Dendritic cell treated with granulocyte-macrophage colony-stimulating factor and Interleukin-4, amounts not matched to agents 40 ng/mL and 50 ng/mL, for 4 days (primary cell): ENCODE results near the gene PEX26.
"Not testable (repeated sequence)": the region's sequence is repeated elsewhere in the genome, so short reads cannot be mapped to it uniquely, and the experiment has no call there.

Source experiments
- H3K27ac Mint-ChIP-seq: one replicate; pipeline ENCODE4 v1.8.0; 2022; ENCODE audit warnings: mild to moderate bottlenecking, mixed read lengths
- H3K27me3 Mint-ChIP-seq: one replicate; pipeline ENCODE4 v1.8.0; 2022; ENCODE audit warnings: mild to moderate bottlenecking, mixed read lengths
- H3K36me3 Mint-ChIP-seq: one replicate; pipeline ENCODE4 v1.8.0; 2022; ENCODE audit warnings: low read depth, mixed read lengths
- H3K4me1 Mint-ChIP-seq: one replicate; pipeline ENCODE4 v1.8.0; 2022; ENCODE audit warnings: low read depth, mixed read lengths
- H3K4me3 Mint-ChIP-seq: one replicate; pipeline ENCODE4 v1.8.0; 2022; ENCODE audit warnings: mild to moderate bottlenecking, moderate library complexity, mixed read lengths
- H3K9me3 Mint-ChIP-seq: one replicate; pipeline ENCODE4 v1.8.0; 2022; ENCODE audit warnings: mixed read lengths
- intact Hi-C: fragments of 100-400 bp; cut with micrococcal nuclease; formaldehyde crosslinking; loops from one replicate; pipeline ENCODE4 v1.15.0; 2022

The PEX26 gene

DNA sequence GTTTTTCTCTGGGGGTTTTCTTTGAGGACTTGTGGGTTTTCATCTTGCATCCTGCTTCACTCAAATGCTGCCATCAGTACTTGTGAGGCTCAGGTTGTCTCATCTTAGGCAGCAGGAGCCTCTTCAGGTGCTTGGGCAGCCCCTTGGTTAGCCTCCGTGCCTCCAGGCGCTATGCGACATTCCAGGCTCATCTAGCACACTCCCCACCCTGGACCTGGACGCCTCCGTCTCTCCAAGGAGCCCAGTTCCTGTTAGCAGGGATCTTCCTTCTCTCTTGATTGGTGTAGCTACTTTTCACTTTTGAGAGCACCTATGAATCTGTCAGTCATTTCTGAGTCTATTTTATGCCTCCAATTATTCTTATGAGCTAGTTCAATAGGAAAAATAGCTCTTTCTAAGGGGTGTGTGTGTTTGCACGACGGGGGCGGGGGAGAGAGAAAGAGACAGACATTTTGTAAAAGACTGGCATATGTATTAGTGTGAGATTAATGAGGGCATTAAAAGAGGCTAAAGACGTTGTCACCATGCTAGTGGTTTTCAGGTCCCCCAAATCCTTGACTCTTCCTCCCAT, 40.6 kb downstream of the PEX26 start:
- Mint-ChIP-seq H3K4me3 (no peak overlapping the region), H3K4me1 (peaks cover 35% of the 10 kb centered on the region), H3K9me3 (no peaks in the 10 kb centered on the region), H3K27ac (no peak overlapping the region), H3K27me3 (peaks cover 50% of the 10 kb centered on the region), H3K36me3 (no peaks in the 10 kb centered on the region)
- intact Hi-C loops: no loop called here

DNA sequence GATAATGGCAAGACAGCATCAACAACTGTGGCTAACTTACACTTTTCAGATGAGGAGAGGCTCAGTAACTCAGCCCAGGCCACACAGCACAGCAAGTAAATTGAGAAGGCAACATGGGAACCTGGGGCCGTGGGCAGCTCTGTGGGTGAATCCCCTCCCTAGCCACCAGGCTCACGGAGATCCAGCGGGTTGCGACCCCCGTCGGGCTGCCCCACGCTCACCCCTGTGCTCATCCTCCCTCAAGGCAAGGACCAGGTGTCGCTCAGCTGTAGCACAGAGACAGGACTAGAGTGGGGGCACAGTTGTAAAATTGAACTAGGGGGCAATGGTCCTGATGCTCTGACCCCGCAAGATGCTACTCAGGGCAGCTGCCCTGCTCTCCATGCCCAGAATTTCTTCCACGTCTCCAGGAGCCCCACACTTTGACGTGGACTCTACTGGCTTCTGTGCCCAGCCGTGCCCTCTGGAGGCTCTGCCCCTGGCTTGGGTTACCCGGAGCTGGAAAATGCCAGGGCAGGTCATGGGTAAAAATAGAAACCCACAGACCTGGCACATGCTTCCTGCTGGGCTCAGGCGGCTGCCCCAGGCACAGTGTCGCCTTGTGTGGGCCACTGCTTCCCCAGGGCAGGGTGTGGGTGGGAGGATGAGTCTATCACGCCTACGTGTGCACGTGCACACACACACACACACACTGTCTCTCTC, 41.8 kb downstream of the PEX26 start:
- Mint-ChIP-seq H3K4me1 (peaks cover 24% of the 10 kb centered on the region), H3K27ac (no peak overlapping the region), H3K4me3 (no peak overlapping the region)

DNA sequence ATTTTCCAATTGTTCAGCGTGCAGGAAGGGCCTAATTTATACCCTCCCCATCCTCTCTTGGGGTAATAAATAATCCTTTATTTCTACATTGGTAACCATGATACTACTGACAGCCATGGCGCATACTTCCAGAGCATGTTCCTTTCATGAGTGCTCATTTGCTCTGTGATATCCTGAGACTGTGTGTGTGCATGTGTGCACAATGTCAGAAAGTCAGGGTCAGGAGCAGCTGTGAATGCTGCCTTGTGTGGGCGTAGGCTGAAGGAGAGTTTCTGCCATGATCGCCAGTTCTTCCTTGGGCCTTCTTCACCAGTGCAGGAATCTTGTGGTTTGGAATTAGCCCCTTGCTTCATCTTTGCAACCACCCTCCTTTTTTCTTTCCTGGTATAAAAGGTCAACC, 43.1 kb downstream of the PEX26 start:
- Mint-ChIP-seq H3K4me3 (no peak overlapping the region), H3K9me3 (no peaks in the 10 kb centered on the region), H3K36me3 (no peaks in the 10 kb centered on the region), H3K4me1 (peaks cover 20% of the 10 kb centered on the region), H3K27me3 (peaks cover 27% of the 10 kb centered on the region), H3K27ac (no peak overlapping the region)
- intact Hi-C loops: no loop called here

More for the DNA sequence above, 41.8 kb downstream of the PEX26 start:
- intact Hi-C loops: no loop called here
- H3K9me3 Mint-ChIP-seq: no peaks in the 10 kb centered on the region
- peaks cover 38% of the 10 kb centered on the region for H3K27me3 Mint-ChIP-seq
- no peaks in the 10 kb centered on the region for H3K36me3 Mint-ChIP-seq

DNA sequence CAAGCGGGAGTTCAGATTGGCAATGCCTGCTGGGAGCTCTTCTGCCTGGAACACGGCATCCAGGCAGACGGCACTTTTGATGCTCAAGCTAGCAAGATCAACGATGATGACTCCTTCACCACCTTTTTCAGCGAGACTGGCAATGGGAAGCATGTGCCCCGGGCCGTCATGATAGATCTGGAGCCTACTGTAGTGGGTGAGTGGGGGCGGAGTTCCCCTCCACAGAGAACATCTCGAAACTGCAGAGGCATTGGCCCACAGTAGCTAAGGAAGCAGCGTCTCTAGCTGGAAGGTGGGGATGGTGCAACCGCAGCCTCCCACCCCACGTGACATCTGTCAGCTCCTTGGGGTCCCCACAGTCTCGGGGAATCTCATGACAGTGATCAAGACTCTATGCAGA, 43.7 kb downstream of the PEX26 start:
- no peaks in the 10 kb centered on the region for H3K9me3 Mint-ChIP-seq
- intact Hi-C loops: no loop called here
- H3K4me3 Mint-ChIP-seq: no peak overlapping the region
- H3K27me3 Mint-ChIP-seq: peaks cover 21% of the 10 kb centered on the region
- peaks cover 2% of the 10 kb centered on the region for H3K36me3 Mint-ChIP-seq
- H3K4me1 Mint-ChIP-seq: peaks cover 14% of the 10 kb centered on the region
- H3K27ac Mint-ChIP-seq: no peak overlapping the region

DNA sequence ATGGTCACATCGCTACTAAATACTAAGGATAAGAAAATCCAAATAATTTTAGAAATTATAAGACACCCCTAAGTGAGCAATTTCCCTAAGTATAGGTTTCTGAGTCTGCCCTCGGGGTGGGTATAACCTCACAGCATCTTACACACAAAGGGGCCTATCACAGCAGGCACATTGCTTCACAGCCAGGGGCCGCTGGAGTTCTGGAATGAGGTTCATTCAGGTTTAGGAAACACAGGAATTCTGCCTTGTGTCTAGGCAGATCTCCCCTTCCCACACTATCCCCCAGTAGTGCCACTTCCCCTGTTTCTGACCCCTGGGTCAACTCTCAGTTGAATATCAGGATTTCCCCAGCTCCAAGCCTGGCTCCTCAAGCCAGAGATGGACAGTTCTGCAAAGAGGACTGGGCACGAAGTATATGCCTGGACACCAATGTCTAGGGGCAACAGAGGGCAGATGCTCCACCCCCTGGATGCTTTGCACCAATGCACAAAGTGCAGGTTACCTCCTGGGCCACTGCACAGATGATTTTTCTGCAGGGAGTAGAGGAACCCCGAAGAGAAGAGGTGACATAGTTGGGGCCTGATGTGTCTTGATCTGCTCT, 44.3 kb downstream of the PEX26 start:
- H3K4me3 Mint-ChIP-seq: no peak overlapping the region
- no peaks in the 10 kb centered on the region for H3K9me3 Mint-ChIP-seq
- intact Hi-C loops: no loop called here
- no peak overlapping the region for H3K27ac Mint-ChIP-seq
- H3K27me3 Mint-ChIP-seq: peaks cover 19% of the 10 kb centered on the region
- H3K36me3 Mint-ChIP-seq: peaks cover 7% of the 10 kb centered on the region
- H3K4me1 Mint-ChIP-seq: peaks cover 14% of the 10 kb centered on the region

DNA sequence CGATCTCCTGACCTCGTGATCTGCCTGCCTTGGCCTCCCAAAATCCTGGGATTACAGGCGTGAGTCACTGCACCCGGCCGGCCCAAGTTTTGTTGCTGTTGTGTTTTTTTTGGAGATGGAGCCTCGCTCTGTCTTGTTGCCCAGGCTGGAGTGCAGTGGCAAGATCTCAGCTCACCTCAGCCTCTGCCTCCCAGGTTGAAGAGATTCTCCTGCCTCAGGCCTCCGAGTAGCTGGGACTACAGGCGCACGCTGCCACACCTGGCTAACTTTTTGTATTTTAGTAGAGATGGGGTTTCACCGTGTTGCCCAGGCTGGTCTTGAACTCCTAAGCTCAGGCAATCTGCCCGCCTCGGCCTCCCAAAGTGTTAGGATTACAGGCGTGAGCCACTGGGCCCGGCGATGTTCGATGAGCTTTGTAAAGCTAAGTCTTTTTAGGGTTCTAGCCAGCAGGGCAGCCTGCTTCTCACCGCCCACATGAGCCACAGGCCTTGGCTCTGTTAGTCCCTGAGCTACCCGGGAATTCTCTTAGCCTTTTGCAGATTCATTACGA, 45.8 kb downstream of the PEX26 start:
- H3K36me3 Mint-ChIP-seq, H3K9me3 Mint-ChIP-seq, H3K4me3 Mint-ChIP-seq, intact Hi-C loops, H3K27ac Mint-ChIP-seq: not testable (repeated sequence)
- H3K4me1 Mint-ChIP-seq: peaks cover 14% of the 10 kb centered on the region
- H3K27me3 Mint-ChIP-seq: peaks cover 12% of the 10 kb centered on the region

DNA sequence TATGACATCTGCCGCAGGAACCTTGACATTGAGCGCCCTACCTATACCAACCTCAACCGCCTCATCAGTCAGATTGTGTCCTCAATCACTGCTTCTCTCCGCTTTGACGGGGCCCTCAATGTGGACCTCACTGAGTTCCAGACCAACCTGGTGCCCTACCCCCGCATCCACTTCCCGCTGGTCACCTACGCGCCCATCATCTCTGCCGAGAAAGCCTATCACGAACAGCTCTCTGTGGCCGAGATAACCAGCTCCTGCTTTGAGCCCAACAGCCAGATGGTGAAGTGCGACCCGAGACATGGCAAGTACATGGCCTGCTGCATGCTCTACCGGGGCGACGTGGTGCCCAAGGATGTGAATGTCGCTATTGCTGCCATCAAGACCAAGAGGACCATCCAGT, 48.8 kb downstream of the PEX26 start:
- H3K27me3 Mint-ChIP-seq: no peaks in the 10 kb centered on the region
- peaks cover 8% of the 10 kb centered on the region for H3K36me3 Mint-ChIP-seq
- no peak overlapping the region for H3K4me3 Mint-ChIP-seq
- H3K27ac Mint-ChIP-seq: no peak overlapping the region
- peaks cover 11% of the 10 kb centered on the region for H3K4me1 Mint-ChIP-seq
- intact Hi-C loops: no loop called here
- H3K9me3 Mint-ChIP-seq: no peaks in the 10 kb centered on the region

DNA sequence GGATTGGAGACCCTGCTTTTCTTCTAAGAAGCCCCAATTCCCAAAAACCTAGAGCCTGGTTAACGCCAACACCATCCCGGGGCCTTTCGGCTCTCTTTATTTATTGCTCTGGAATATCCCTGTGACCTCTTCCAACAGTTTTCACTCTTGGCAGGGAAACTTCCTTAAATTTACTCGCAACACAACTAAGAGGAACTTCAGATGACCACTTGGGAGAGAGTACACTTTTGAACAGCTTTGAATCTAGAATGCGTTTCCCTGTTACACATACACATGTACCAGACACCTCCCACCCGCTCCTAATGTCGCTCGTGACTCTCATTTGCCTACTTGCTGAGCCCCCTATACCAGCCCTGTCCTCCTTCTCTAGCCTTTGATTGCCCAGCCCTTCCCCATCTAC, 52.2 kb downstream of the PEX26 start:
- Mint-ChIP-seq H3K27ac (peak overlapping the region; percentile 5), H3K4me3 (no peak overlapping the region)
- intact Hi-C loops: no loop called here

DNA sequence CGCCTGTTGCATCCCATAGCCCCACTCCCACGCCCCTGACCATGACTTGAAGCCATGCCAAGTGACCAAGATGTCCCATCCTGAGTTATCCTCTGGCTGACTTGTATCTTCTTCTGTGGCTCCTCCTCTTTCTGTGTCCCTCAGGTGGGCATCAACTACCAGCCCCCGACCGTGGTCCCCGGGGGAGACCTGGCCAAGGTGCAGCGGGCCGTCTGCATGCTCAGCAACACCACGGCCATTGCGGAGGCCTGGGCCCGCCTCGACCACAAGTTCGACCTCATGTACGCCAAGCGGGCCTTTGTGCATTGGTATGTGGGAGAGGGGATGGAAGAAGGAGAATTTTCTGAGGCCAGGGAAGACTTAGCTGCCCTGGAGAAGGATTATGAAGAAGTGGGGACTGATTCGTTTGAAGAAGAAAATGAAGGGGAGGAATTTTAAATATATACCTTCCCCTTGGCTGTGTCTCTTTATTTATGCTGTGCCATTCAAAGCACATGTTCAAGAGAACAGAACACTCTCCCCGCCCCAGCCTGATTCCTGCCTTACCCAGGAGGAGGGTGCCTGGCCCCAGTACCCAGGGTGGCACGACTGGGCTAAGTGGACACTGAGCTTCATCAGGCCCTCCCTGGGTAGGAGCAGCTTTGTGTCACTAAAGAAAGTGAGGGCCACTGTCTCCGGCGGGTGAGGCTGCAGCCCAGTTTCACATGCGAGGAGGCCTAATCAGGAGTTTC, 53.1 kb downstream of the PEX26 start:
- Mint-ChIP-seq H3K4me3 (no peak overlapping the region), H3K4me1 (peaks cover 11% of the 10 kb centered on the region), H3K27ac (peak overlapping the region; percentile 5), H3K9me3 (no peaks in the 10 kb centered on the region), H3K27me3 (no peaks in the 10 kb centered on the region), H3K36me3 (peaks cover 8% of the 10 kb centered on the region)
- intact Hi-C loops: no loop called here

More for the DNA sequence above, 52.2 kb downstream of the PEX26 start:
- peaks cover 11% of the 10 kb centered on the region for H3K4me1 Mint-ChIP-seq
- no peaks in the 10 kb centered on the region for H3K27me3 Mint-ChIP-seq
- H3K9me3 Mint-ChIP-seq: no peaks in the 10 kb centered on the region
- H3K36me3 Mint-ChIP-seq: peaks cover 8% of the 10 kb centered on the region

DNA sequence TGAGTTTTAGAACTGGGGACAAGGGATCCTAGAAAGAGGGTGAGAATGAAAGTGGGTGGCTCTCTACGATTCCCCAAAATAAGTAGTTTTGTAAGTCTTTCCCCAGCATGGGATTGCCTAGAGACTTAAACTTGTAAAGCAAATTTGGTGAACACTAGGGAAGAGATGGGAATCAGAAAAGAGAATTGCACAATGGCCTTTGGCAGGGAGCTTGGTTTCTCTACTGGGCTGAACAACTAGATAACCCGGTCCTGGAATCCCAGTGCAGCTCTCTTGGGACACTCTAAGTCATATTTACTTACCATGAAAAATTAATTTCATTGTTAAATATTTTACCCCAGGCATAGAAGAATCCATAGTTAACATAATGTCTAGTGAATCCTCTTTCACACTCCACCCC, 55.7 kb downstream of the PEX26 start:
- Mint-ChIP-seq H3K36me3 (no peaks in the 10 kb centered on the region), H3K4me3 (no peak overlapping the region), H3K4me1 (peaks cover 11% of the 10 kb centered on the region), H3K9me3 (no peaks in the 10 kb centered on the region), H3K27ac (no peak overlapping the region), H3K27me3 (no peaks in the 10 kb centered on the region)
- intact Hi-C loops: no loop called here

DNA sequence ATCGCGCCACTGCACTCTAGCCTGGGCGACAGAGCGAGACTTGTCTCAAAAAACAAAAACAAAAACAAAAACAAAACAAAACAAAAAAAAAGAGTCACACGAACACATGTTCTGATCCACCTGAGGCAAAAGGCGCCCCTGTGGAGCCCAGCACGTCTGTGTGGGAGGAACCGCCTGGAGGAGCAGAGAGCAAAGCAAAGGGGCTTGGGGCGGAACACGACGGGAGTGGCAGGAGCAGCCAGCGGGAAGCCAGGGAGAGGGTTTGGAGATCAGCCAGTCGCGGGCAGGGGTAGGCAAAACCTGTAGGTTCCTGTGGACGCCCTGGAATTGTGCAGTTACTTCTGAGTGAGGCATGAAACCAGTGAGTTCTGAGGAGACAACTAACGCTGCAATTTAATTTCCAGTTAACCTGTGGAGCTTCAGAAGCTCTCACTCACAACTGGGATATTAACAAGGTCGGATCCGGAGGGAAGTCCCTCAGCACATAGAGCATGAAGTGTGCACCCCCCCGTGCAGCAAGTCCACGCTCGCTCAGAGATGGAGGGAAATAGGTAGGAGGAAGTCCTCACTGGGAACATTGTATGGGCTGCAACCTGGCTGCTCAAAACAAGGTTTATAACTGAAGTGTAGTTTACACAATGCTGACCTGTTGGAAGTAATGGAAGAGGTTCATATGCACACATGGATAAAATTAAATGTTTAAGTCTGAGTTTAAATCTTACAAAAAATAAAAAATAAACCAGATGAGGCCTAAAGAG, 59.0 kb downstream of the PEX26 start:
- Mint-ChIP-seq H3K9me3 (peaks cover 8% of the 10 kb centered on the region), H3K4me3 (no peak overlapping the region), H3K27me3 (peaks cover 2% of the 10 kb centered on the region), H3K27ac (no peak overlapping the region), H3K36me3 (no peaks in the 10 kb centered on the region), H3K4me1 (no peaks in the 10 kb centered on the region)
- intact Hi-C loops: no loop called here

DNA sequence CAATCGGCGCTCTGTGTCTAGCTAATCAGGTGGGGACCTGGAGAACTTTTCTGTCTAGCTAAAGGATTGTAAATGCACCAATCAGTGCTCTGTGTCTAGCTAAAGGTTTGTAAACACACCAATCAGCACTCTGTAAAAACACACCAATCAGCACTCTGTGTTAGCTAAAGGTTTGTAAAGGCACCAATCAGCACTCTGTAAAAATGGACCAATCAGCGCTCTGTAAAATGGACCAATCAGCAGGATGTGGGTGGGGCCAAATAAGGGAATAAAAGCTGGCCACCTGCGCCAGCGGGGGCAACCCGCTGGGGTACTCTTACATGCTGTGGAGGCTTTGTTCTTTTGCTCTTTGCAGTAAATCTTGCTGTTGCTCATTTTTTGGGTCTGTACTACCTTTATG, 63.2 kb downstream of the PEX26 start:
- H3K27me3 Mint-ChIP-seq, H3K4me3 Mint-ChIP-seq, H3K4me1 Mint-ChIP-seq, H3K9me3 Mint-ChIP-seq, H3K36me3 Mint-ChIP-seq, intact Hi-C loops, H3K27ac Mint-ChIP-seq: not testable (repeated sequence)

DNA sequence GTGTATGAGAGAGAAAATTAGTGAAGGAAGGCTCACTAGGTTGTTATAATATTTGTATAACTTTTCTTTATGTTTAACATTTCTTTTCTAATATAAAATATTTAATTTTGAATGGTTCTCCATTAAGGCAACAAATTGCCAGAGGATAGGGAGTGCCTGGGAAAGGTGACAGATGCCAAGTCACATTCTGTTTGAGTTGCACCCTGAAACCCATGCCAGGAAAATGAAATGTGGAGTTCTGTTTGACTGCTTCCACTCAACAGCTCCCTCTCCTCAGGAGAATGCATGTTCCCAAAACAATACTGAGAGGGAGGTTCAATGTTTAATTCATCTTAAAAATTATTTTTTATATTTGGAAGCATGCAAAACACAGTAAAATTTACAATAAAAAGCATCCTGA, 66.3 kb downstream of the PEX26 start:
- H3K27me3 Mint-ChIP-seq: peaks cover 3% of the 10 kb centered on the region
- H3K36me3 Mint-ChIP-seq: no peaks in the 10 kb centered on the region
- peaks cover 19% of the 10 kb centered on the region for H3K4me1 Mint-ChIP-seq
- intact Hi-C loops: no loop called here
- H3K4me3 Mint-ChIP-seq: no peak overlapping the region
- peaks cover 8% of the 10 kb centered on the region for H3K9me3 Mint-ChIP-seq
- no peak overlapping the region for H3K27ac Mint-ChIP-seq
